GM19452 (cell line): Measurements from ENCODE around the gene PPP1R15A.
"Not testable (repeated sequence)": the region's sequence is repeated elsewhere in the genome, so short reads cannot be mapped to it uniquely, and the experiment has no call there.

Experiments used
- ATAC-seq: cut with Tn5 transposase; IDR thresholded peaks from one replicate; pipeline ENCODE4 v1.9.1; 2021; ENCODE audit not compliant: unreplicated experiment

Gene PPP1R15A

GRCh38 chr19:48910803-48911202 is 38.6 kb downstream of the PPP1R15A start:
- ATAC-seq = no peak

DNA sequence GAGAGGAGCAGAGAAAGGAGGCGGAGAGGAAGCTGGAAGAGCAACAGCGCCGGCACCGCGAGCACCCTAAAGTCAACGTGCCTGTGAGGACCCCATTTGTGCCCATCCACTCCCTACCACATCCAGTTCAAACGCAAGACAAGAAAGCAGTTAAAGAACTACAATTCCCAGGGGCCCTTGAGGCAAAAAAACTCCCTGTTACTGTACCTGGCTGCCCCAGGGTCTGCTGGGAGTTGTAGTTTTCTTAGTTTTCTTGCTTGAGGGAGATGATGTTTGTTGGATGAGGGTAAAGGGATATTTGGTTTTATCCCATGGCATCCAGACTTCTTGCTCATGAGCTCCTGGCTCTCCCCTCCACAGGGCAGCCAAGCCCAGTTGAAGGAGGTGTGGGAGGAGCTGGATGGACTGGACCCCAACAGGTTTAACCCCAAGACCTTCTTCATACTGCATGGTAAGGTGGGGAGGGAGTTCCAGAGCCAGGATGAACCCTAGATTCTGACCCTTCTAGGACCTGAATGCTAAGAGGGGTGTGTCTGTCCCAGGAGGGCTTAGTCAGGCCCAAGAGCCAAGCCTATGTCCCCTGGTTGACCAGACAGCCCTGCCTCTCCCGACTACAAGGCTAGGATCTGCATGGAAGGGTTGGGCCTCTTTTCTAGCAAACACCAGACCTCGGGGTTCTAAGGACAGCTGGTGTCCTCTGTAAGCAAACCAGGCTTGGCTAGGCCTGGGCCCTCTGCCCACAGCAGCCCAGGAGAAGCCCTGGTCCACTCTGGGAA is 41.1 kb downstream of the PPP1R15A start:
- no peak for ATAC-seq

GRCh38 chr19:48914181-48914580 is 42.0 kb downstream of the PPP1R15A start:
- no peak for ATAC-seq

DNA sequence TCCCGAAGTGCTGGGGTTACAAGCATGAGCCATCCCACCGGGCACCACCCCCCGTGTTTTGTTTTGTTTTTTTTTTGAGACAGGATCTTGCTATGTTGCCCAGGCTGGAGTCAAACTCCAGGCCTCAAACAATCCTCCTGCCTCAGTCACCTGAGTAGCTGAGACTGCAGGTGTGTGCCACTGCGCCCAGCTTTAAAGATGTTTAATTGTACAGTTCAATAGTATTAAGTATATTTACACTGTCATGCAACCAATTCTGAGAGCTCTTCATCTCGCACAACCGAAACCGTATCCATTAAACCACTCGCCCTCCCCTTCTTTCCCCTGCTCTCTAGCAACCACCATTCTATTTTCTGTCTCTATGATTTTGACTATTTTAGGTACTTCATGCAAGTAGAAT is 43.5 kb downstream of the PPP1R15A start:
- no peak for ATAC-seq

DNA sequence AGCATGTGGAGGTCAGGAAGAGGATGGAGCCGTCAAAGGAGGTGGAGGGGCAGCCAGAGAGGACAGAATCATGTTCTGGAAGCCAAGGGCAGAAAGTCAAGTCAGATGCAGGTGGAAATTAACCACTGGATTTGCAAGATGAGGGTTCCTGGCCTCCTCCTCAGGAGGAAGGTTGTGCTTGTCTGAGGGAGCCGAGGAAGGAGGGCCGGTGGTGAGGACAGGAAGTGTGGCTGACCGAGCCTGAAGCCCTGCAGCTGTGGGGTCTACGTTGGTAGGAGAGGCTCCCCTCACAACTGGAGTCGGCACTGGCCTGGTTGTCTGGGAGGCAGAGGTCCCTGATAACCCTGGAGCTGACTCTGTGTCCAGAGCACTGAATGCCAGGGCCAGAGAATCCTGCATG is 45.9 kb downstream of the PPP1R15A start:
- ATAC-seq = no peak

GRCh38 chr19:48918801-48919247 is 46.6 kb downstream of the PPP1R15A start:
- no peak for ATAC-seq

DNA sequence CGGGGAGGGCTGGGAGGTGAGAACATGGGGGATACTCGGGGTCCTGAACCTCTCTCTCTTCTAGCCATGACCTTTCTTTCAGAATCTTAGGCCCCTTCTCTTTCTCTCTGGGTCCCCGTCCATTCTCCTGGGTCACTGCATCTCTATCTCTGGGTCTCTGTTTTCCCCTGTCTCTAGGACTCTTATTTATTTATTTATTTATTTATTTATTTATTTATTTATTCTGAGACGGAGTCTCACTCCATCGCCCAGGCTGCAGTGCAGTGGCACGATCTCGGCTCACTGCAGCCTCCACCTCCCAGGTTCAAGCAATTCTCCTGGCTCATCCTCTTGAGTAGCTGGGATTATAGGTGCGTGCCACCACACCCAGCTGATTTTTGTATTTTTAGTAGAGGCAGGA is 47.0 kb downstream of the PPP1R15A start:
- ATAC-seq = not testable (repeated sequence)

DNA sequence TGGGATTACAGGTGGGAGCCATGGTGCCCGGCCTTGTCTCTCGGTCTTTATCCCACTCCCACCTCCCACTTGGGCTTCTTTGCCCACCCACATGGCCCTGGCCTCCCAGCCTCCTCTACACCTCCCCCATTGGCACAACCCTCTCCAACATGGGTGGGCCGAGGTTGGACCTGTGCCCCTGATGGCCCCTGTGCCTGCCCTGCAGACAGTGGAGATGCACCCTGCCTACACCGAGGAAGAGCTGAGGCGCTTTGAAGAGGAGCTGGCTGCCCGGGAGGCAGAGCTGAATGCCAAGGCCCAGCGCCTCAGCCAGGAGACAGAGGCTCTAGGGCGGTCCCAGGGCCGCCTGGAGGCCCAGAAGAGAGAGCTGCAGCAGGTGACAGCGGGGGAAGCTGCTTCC is 48.7 kb downstream of the PPP1R15A start:
- ATAC-seq = no peak

DNA sequence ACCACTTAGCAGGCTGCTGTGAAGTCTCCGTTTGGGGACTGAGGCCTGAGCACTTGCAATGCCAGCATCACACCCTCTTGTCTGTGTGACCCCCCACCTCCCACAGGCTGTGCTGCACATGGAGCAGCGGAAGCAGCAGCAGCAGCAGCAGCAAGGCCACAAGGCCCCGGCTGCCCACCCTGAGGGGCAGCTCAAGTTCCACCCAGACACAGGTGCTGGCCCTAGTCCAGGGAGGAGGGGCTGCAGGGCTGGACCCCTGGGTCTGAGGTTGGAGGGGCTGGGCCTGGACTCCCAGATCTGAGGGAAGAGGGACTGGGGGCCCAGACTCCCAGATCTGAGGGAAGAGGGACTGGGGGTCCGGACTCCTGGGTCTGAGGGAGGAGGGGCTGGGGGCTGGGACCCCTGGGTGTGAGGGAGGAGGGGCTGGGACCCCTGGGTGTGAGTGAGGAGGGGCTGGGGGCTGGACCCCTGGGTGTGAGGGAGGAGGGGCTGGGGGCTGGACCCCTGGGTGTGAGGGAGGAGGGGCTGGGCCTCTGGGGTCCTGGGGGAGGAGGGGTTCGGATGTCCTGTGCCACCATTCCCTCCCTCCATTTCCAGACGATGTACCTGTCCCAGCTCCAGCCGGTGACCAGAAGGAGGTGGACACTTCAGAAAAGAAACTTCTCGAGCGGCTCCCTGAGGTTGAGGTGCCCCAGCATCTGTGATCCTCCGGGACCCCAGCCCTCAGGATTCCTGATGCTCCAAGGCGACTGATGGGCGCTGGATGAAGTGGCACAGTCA is 49.7 kb downstream of the PPP1R15A start:
- no peak for ATAC-seq

- no peak for ATAC-seq
Measured at GRCh38 chr19:48922548-48923490, 50.6 kb downstream of the PPP1R15A start.

DNA sequence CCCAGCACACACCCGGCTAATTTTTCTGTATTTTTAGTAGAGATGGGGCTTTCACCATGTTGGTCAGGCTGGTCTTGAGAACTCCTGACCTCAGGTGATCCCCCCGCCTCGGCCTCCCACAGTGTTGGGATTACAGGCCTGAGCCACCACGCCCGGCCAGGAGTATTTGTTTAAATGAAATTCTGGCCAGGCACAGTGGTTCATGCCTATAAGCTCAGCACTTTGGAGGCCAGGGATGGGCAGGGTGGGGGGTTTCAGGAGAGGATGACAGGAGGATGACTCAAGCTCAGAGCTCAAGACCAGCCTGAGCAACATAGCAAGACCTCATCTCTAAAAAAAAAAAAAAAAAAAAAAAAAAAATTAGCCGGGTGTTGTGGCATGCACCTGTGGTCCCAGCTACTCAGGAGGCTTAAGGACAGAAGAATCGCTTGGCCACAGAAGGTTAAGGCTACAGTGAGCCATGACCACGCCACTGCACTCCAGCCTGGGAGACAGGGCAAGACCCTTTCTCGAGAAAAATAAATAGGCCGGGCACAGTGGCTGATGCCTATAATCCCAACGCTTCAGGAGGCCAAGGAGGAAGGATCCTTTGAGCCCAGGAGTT is 53.1 kb downstream of the PPP1R15A start:
- no peak for ATAC-seq
